Measurements from ENCODE around the gene LRRC40.

GRCh38 chr1:70134148-70134547 is 71.2 kb downstream of the LRRC40 start:
- TF ChIP-seq POLR2AphosphoS5 (IDR thresholded peaks at IDR 0.05; ENCODE audit: low read depth, low read length) (no peak), POLR2A (IDR thresholded peaks at IDR 0.05; ENCODE audit: low read depth, low read length) (no peak)

Measured in GM12892 (cell line).